ENCODE results near the gene TLE1.
"Not testable (repeated sequence)": the region's sequence is repeated elsewhere in the genome, so short reads cannot be mapped to it uniquely, and the experiment has no call there.

TLE1 gene

DNA sequence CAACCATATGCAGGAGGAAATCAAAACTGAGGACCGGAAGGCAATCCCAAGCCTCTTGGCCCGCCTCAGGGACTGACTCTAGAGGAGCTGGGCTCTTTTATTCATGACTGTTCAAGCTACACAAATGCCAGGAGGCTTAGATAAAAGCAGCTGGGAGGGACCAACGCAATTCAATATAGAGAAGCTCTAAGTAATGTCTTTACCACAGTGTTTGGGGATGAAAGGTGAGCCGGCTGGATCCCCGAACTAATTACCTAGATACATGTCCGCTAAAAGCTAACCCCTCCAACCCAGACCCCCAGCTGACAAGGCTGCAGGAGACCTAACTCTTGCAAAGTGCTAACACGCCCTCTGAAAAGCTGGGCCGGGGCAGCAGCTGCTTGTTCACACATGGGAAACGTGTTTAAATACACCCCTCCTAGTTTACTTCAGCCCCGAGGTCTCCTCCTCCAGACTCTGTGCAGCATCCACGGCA lies 67.5 kb downstream of the TLE1 start:
- no peak for DNase-seq

DNA sequence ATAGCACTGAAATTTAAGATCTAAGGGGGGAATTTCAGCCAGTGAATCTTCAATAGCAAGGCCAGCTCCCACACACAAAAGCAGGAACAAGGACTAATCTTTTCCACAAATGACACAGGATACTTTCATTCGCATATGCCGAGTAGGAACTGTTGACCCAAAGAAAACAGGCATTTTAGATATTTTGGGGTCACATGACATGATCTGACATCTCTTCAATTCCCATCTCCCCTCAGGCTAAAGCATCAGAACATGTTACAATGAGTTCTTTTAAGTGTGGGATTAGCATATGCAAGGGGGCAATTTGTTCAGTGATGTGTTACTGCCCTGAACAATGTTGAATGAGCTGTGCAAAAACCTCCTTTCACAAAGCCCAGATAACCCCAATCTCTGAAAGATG lies 68.2 kb downstream of the TLE1 start:
- DNase-seq: no peak

DNA sequence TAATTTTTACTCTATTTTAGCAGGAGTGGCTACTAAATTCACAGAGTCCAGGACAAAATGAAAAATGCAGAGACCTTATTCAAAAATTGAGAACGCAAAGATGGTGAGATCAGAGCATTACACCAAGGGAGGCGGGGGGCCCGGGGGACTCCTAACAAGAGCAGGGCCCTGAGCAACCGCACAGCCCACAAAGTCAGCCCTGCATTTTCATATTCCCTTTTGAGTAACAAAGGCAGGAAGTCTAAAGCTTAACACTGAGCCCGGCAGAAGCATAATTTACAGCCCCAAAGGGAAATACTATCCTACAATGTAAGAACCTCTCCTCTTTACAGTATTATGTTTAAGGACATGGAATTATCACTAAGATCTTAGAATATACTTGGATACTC lies 69.4 kb downstream of the TLE1 start:
- DNase-seq: no peak

DNA sequence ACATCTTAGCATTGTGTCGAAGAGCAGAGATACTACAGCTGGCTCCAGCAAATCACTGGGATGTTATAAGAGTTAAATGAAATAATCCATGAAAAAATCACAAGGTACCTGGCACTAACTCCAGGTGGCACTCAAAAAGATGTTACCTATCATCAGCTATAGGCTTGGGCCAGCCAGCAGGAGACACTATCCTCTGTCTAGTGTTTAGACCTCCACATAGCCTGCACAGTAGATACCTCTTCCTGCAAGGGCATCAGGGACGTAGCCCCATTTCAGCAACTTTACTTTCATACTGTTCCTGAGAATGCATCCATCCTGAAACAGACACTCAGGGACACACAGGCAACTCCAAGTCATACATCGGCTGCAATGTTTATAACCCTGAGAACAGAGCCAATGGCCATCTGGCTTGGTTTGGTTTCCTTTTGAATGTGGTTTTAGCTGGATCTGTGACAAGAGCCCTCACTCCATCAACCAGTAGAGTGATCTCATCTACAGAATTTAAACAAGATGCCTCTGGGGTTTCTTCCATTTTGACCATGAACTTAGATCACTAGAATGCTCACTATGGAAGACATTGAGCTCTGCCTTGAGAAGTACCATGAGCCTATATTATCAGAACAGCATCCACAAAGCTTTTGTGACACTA lies 69.9 kb downstream of the TLE1 start:
- no peak for DNase-seq

DNA sequence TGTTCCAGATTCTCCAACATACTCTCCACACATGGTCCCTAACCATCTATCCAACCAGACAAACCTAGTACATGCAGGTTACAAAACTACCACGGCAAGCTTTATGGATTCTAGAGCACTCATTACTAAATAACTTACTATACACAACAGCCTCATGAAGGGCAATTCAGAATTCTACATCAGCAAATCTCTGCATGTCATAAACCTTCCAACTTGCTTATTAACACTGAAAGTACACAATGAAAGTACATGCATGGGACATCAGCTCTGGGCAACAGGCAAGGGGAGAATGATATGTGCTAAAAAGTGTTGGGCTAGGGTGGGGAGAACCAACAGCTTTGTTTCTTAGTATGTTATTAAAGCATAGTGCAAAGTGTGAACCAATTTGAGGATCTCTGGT lies 70.4 kb downstream of the TLE1 start:
- DNase-seq: no peak

DNA sequence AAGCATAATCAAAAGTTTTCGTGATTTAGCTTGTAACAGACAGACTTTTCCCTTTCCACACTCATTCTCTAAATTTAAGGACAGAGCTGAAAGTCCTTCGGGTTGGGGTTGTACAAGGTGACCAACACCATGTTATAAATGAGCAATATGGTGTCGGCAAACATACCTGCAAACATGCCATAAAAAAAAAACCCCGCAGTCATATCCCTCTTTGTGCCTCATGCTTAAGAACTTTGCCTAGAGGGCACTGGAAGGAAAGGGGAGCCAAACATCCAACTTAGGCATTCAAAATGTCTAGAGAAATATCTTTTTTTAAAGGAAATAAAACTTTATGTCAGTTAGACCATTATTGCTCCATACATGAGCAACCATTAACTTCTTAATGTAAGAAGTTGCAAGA lies 73.2 kb downstream of the TLE1 start:
- no peak for DNase-seq

DNA sequence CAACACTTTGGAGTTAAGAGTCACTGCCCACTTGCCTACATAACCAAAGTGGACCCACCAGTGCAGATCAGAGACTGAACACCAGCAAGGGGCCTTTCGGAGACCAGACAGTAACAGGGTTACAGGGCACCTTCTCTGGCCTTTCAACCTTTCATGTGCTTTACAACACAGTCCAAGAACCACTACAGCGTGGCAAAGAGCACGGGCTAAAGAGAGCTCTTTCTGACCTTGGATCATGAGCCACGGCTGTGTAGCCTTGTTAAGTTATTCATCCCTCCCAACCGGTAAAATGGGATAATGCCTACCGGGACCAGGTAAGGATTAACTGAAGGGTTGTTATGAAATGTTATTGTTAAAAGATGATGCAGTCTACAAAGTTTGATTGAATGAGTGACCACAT lies 75.0 kb downstream of the TLE1 start:
- DNase-seq: no peak

DNA sequence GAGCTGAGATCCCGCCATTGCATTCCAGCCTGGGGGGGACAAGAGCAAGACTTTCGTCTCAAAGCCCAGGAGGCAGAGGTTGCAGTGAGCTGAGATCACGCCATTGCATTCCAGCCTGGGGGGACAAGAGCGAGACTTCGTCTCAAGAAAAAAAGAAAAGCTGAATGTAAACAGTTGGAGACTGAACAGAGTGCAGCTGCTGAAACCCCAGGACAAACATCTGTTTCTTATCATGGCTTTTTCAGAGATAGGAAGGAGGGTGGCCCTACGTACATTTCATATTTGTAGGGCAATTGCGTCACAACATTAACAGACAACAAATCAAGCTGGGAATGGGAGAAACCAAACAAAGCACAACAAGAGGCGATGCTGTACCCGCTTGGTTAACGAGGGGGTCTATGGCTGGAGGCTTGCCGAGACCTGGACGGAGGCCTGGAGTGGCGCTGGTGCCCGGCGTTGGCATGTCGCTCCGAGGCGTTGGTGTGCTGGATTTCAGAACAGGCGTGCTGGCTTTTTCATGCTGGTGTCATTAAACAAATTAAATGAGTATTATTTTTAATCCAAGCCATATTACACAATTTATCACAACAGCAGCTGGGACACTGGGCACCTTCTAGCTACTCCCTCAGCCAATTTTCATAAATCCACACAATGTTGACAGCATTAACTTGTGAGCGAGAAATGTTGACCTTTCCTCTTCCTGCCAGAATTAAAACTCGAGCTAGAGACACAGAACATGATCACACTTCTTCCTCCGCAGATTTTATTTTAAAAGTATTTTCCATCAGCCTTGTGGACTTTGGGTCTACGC lies 76.1 kb downstream of the TLE1 start:
- DNase-seq: no peak

DNA sequence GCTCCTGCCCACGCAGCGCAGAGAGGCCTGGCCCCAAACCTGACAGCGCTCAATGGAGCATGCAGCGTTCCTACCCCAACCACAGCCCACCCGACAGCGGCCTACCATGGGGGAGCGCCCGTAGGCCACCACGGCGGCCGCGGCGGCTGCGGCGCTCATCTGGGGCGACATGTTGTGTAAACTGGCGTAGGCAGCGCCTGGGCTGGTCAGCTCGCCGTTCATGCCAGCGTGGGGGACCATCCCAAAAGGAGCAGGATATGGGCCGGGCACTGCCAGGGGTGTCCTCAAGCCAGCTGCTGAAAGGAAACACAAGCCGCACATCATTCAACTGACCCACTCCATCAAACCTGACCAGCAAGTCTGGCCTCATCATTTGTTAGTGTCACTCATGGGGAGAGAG lies 77.7 kb downstream of the TLE1 start:
- DNase-seq: no peak

DNA sequence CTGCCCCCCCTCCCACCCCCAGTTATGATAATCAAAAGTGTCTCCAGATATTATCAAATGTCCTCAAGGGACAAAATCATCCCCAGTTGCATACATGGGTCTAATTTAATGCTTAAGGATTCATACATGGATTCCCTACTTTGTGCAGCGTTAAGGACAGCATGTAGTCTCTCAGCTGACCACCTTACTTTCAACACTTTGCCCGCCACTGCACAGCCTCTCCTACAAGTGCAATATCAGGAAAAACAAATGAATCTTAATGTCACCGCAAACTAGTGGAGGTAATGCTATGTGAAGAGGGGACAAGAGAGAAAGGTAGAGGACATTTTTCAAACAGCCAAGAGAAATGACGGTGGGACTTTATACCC lies 78.6 kb downstream of the TLE1 start:
- no peak for DNase-seq

DNA sequence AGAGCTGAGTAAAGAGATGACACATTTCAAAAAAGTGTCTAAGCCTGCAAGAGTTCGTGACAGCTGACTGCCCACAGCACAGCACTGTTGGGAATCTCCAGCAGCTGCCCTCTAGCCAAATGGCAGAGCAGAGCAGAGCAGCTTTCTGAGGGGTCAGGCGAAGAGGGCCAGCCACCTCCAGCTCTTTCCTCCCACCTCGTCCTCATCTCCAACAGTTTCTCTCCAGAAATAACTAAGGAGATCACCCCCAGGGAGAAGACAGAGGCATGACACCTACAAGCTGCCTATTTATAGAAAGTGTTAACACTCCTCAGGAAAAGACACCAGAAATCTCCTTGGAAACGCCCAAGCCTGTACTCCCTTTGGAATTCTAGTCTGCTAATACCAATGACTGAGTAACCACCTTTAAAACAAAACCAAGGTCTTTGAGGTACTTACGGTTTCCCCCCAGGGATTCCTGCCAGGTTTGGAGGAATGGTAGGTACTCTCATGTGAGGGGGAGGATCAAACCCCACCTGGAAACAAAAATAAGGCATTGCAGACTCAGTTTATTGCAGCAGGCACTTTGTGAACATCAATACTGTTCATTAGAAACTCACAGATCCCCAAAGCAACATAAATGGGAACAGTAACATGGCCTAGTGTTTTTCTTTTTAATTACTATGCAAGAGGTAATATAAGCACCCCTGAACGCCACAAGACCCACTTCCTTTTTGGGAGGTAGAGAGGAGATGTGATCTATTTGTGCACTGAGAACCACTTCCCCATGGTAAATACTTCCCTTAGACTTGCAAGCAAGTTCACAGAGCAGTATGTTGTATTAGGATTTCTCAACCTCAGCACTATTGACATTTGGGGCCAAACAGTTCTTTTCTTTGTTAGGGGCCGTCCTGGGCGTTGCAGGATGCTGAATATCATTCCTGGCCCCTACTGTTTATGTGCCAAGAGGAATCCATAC lies 79.3 kb downstream of the TLE1 start:
- no peak for DNase-seq

DNA sequence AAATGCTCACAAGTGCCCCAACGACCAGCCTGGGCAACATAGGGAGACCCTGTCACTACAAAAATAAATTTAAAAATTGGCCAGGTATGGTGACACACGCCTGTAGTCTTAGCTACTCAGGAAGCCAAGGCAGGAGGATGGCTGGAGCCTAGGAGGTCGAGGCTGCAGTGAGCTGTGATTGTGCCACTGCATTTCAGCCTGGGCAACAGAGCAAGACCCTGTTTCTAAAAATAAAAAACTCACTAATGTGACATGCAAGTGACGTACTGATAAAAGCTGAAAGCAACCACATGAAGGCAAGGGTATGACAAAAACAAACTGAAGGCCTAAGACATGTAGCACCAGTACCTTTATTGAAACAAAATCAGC lies 81.1 kb downstream of the TLE1 start:
- DNase-seq: no peak

DNA sequence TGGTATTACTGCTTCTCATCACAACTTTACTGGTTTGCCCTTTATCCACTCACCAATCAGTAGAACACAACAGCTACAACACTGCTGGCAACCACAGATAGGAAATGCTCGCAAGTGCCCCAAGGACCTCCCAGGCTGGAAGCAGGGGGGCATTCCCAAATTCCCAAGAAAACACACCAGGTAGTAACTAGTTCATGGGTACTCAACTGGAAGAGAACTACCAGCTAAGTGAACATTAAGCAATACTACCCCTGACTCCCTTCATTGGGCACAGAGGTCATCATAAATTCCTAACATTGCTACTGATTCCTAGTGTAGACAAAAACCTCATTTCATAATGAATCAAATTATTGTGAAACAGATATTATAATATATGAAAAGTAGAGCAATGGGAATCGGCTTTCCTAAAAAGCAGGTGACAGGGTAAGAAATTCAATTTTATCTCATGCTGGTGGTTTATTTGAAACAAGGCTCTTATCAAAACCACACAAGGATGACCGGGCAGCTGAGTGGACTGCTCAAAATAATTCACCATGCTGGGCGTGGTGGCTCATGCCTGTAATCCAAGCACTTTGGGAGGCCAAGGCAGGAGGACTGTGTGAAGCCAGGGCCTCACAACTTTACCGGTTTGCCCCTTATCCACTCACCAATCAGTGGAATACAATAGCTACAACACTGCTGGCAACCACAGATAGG lies 81.6 kb downstream of the TLE1 start:
- DNase-seq: no peak

DNA sequence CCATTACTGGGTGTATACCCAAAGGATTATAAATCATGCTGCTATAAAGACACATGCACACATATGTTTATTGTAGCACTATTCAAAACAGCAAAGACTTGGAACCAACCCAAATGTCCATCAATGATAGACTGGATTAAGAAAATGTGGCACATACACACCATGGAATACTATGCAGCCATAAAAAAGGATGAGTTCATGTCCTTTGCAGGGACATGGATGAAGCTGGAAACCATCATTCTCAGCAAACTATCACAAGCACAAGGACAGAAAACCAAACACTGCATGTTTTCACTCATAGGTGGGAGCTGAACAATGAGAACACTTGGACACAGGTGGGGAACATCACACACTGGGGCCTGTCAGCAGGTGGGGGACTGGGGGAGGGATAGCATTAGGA lies 83.1 kb downstream of the TLE1 start:
- DNase-seq: not testable (repeated sequence)

DNA sequence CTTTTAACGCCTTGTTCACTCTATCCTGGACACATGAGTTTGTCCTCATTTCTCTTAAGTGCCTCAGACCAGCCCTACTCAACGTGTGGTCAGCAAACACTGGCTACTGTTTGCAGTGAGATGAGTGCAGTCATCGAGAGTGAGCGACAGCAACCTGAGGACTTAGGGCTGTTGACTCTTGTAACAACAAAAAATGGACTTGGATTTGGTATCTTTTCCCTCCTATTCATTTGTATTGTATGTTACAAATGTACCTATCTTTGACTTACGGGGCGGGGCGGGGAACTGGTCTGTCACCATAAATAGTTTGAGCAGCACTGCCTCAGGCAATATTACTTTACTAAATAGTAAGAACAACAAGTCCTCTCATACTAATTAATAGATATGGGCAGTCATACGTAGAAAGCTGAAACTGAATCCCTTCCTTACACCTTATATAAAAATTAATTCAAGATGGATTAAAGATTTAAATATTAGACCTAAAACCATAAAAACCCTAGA lies 84.1 kb downstream of the TLE1 start:
- no peak for DNase-seq

DNA sequence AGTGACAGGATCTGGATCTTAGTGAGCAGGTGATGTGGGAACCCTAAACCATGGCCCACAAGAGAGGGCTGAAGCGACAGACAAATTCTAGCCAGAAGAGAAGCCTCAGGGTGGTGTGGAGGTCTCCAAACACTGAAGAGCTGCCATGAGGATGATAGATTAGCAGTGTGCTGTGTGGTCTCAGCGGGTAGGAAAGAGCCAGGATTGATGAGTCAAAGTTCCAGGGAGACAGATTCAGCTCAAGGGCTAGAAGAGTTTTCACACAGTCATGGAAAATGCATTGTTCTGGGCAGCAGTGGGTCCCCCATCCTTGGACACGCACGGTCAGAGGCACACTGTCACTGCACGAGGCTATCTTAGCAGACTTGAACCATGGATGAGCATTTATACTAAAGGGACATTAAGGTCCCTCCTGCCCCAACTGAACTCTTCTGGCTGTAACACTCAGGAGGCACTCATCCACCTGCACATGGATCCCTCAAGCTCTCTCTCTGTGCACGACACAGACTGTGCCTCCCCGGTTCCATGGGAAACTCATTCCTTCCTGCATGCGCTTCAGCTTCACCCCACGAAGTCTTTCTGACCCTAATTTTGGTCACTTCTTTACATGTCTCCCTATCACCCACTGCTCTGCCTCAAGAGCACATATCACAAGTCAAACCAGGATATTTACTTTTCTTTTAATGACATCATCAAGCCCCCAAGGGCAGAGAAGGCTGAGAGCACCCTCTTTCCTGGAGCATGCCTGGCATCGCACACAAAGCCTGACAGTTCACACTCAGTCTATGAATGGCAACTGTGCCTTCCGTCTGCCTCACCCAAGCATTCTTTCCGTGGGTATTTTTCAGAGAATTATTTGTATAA lies 84.8 kb downstream of the TLE1 start:
- DNase-seq: no peak

DNA sequence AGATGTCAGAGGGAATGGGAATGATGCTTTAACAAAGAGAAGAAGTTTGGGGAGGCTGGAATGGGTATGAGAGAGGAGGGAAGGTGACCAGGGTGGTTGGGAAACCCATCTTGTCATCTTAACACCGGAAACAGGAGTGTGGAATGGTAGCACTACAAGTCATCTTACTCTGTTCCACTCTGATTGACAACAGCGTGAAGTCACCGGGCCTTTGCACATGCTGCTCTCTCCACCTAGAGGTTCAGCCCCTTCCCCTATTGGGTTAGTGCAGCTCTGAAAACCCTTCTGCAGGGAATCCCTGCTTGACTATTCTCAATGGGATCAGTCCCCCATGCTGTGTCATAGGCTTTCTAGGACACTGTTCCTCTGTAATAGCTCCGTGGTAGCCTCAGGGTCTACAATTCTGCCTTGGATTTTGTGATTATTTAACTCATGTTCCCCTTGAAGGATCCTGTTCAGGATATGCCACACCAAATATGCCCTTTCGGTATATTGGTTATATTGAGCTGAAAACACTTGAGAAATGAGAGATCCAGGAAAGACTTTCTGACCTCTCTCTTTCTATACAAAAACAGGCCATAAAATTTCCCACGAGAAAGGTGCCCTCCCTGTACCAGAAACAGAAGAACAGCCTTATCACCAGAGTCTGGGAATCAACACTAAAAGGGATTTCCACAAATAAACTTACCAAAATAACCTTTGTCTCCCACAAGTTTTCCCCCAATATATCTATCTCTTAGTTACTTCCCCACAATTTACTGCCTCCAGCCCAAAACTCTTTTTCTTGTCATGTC lies 86.3 kb downstream of the TLE1 start:
- no peak for DNase-seq

DNA sequence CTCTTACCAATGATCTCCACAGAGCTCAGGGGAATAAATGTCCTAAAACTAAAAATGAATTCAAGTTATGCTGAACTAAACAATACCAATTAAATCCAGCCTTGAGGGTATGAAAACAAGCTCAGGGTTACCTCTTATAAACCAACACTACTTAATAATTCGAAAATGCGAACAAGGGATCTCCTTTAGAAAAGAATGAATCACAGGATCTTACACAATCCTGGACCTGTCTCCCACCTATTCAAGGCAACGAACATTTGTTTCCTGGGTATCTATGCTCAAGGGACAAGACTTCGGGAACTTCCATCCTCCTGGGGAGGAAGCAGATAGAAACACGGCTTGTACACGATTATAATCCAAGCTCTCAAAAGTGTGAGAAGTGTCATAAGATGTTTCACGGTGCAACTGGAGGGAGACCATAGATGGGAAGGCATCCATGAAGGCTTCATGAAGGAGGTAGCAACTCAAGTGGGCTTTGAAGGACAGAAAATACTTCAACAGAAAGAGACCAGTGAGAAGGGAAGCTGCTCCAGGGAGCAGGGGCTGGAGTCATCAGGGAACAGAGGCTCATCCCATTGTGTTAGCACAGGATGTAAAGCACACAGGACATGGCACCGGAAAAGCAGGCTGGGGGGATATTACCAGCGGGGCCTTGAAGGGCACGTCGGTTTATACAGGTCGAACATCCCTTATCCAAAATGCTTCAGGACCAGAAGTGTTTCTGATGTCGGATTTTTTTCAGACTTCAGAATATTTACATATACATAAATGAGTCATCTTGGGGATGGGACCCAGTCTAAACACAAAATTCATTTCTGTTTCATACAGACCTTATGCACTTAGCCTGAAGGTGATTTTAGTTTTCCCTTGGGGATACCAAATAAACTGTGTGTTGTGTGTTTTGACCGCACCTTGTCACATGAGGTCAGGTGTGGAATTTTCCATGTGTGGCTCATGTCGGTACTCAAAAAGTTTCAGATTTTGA lies 87.4 kb downstream of the TLE1 start:
- no peak for DNase-seq

DNA sequence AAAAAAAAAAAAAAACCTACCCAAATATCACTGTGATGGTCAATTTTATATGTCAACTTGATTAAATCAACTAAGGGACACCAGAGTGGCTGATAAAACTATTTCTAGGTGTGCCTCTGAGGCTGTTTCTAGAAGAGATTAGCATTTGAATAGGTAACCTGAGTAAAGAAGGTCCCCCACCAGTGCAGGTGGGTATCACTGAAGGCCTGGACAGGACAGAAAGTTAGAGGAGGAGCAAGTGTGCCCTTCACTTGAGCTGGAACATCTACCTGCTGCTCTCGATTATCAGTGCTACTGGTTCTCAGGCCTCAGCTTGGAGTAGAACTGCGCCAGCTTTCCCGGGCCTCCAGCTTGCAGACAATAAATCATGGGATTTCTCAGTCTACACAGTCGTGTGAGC lies 88.7 kb downstream of the TLE1 start:
- no peak for DNase-seq

DNA sequence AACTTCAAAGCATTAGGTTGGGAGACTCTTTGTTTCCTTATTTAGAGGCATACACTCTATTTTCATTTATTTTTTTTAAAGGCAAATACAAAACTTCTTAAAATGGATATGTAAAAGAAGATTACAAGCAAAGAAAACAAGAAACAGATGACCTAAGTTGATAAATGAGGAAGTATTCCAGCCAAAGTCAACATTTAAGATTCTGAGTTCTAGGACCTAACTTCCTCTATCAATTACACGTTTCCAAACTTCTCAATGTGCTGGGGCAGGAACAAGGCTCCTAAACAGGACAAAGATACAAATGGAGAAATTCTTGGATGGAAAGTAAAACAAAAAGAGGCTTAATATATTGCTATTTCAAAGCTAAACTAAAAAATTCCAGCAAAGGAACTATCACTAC lies 89.5 kb downstream of the TLE1 start:
- no peak for DNase-seq
